Nephron (organoid): Measurements from ENCODE around the gene TRIM46.
"Not testable (repeated sequence)": the region's sequence is repeated elsewhere in the genome, so short reads cannot be mapped to it uniquely, and the experiment has no call there.

Source experiments
- H3K27ac Mint-ChIP-seq, 3 experiments: 2 replicates each; pipeline ENCODE4 v1.8.0; 2020; ENCODE audit warnings: mixed read lengths in 3 of 3, mild to moderate bottlenecking in 2 of 3, moderate library complexity in 1 of 3
- H3K27me3 Mint-ChIP-seq: 2 replicates; pipeline ENCODE4 v1.8.0; 2021; ENCODE audit warnings: low read depth, mild to moderate bottlenecking, moderate library complexity, mixed read lengths
- H3K36me3 Mint-ChIP-seq: 2 replicates; pipeline ENCODE4 v1.8.0; 2020; ENCODE audit warnings: low read depth, mixed read lengths
- H3K4me1 Mint-ChIP-seq: 2 replicates; pipeline ENCODE4 v1.8.0; 2020; ENCODE audit warnings: mixed read lengths
- H3K4me3 Mint-ChIP-seq, 3 experiments: 2 replicates each; pipeline ENCODE4 v1.8.0; 2020; ENCODE audit warnings: mild to moderate bottlenecking in 3 of 3, mixed read lengths in 3 of 3, moderate library complexity in 2 of 3
- H3K9me3 Mint-ChIP-seq: 2 replicates; pipeline ENCODE4 v1.8.0; 2020; ENCODE audit warnings: mixed read lengths

The TRIM46 gene

GRCh38 chr1:155233502-155233901, 59.9 kb downstream of the TRIM46 start:
- Mint-ChIP-seq H3K36me3 (peaks cover 14% of the 10 kb centered on the region), H3K4me1 (peaks cover 16% of the 10 kb centered on the region)
- not testable (repeated sequence) for H3K9me3 Mint-ChIP-seq, H3K4me3 Mint-ChIP-seq, H3K27ac Mint-ChIP-seq, H3K27me3 Mint-ChIP-seq
